K562 (cell line): ENCODE measurements around the gene KCNK1. TPM values are rescaled to one million over a fixed set of nuclear protein-coding genes. Genes with fewer than 3 reads are reported as not detected.

Experiments
- ATF7 ChIP-seq: fragments of 450-650 bp; IDR thresholded peaks from 2 replicates; pipeline ENCODE4 v1.7.1; 2014; ENCODE audit warnings: mild to moderate bottlenecking, moderate library complexity
- BRD4 ChIP-seq: fragments of 200-600 bp; sonication (generic); IDR thresholded peaks from 2 replicates; pipeline ENCODE4 v1.6.1; 2017; ENCODE audit warnings: inconsistent platforms
- CBX1 ChIP-seq: sonication (generic); IDR thresholded peaks from 2 replicates; pipeline ENCODE4 v1.6.1; 2016; ENCODE audit warnings: antibody characterized with exemption, low read depth, mild to moderate bottlenecking
- CREBBP ChIP-seq: IDR thresholded peaks from one replicate; pipeline ENCODE4 v1.6.1; 2012; ENCODE audit warnings: low read depth, mild to moderate bottlenecking, control low read depth, inconsistent platforms, low read length
- HBP1 ChIP-seq: fragments of 450-650 bp; formaldehyde crosslinking; IDR thresholded peaks from 2 replicates; pipeline ENCODE4 v1.4.0; 2022; ENCODE audit warnings: missing genetic modification characterization
- HEY1 ChIP-seq: fragments of 250-450 bp; sonication (Bioruptor Pico); IDR thresholded peaks from 2 replicates; pipeline ENCODE4 v1.5.0; 2020; ENCODE audit warnings: mild to moderate bottlenecking, moderate library complexity, borderline replicate concordance
- IRF9 ChIP-seq: fragments of 450-650 bp; IDR thresholded peaks from 2 replicates; pipeline ENCODE4 v1.6.1; 2016; ENCODE audit warnings: missing biosample characterization, missing genetic modification characterization
- KDM2B ChIP-seq: fragments of 250-450 bp; sonication (Bioruptor Pico); IDR thresholded peaks from 2 replicates; pipeline ENCODE4 v1.8.0; 2021; ENCODE audit warnings: mild to moderate bottlenecking, moderate library complexity
- MIER1 ChIP-seq: fragments of 450-650 bp; IDR thresholded peaks from 2 replicates; pipeline ENCODE4 v1.6.1; 2016; ENCODE audit warnings: antibody characterized with exemption, mild to moderate bottlenecking, low read depth
- MITF ChIP-seq: IDR thresholded peaks from 2 replicates; pipeline ENCODE4 v1.6.1; 2014; ENCODE audit warnings: antibody characterized with exemption
- NCOA1 ChIP-seq: fragments of 450-650 bp; IDR thresholded peaks from 2 replicates; pipeline ENCODE4 v1.6.1; 2016; ENCODE audit warnings: low read depth
- NR2C2 ChIP-seq, 2 experiments: fragments of 200-800 bp in 1 of 2; sonication (Bioruptor generic) in 1 of 2; sonication (generic) in 1 of 2; formaldehyde crosslinking in 1 of 2; IDR thresholded peaks; 2 replicates each; pipeline versions ENCODE4 v1.6.1 to v1.8.0; 2016 to 2022; ENCODE audit warnings: mild to moderate bottlenecking in 1 of 2, missing compliant biosample characterization in 1 of 2, missing genetic modification characterization in 1 of 2, missing genetic modification reagents in 1 of 2
- PURB ChIP-seq: sonication (generic); formaldehyde crosslinking; IDR thresholded peaks from 2 replicates; pipeline ENCODE4 v1.9.0; 2021; ENCODE audit warnings: low read depth, mild to moderate bottlenecking, missing genetic modification reagents
- SP1 ChIP-seq: sonication (generic); formaldehyde crosslinking; IDR thresholded peaks from 2 replicates; pipeline ENCODE4 v1.8.1; 2022; ENCODE audit warnings: mild to moderate bottlenecking, missing genetic modification reagents
- STAT5A ChIP-seq: IDR thresholded peaks from 2 replicates; pipeline ENCODE4 v1.6.1; 2012; ENCODE audit warnings: low read length, inconsistent platforms, borderline replicate concordance
- XRCC3 ChIP-seq: fragments of 450-650 bp; IDR thresholded peaks from 2 replicates; pipeline ENCODE4 v1.6.1; 2017; ENCODE audit warnings: mild to moderate bottlenecking, moderate library complexity
- ZFPM2 ChIP-seq: fragments of 250-450 bp; sonication (Bioruptor Pico); IDR thresholded peaks from 2 replicates; pipeline ENCODE4 v1.5.1; 2022; ENCODE audit warnings: mild to moderate bottlenecking
- ZNF197 ChIP-seq: fragments of 200-800 bp; sonication (Bioruptor generic); IDR thresholded peaks from 2 replicates; pipeline ENCODE4 v1.6.1; 2016; ENCODE audit warnings: low read depth, missing genetic modification characterization, missing compliant biosample characterization
- ZNF695 ChIP-seq: fragments of 450-650 bp; formaldehyde crosslinking; IDR thresholded peaks from 2 replicates; pipeline ENCODE4 v1.4.0; 2020; ENCODE audit warnings: mild to moderate bottlenecking, moderate library complexity
- ZNF707 ChIP-seq: fragments of 250-450 bp; sonication (Bioruptor Pico); conservative IDR thresholded peaks from 2 replicates; pipeline ENCODE4 v1.8.0; 2022; ENCODE audit warnings: inconsistent platforms, mild to moderate bottlenecking, moderate library complexity
- ZNF785 ChIP-seq: fragments of 250-450 bp; sonication (Bioruptor Pico); IDR thresholded peaks from 2 replicates; pipeline ENCODE4 v1.4.0; 2020; ENCODE audit warnings: mild to moderate bottlenecking
- polyA plus RNA-seq, 8 experiments: library from polyadenylated mRNA; depleted of rRNA in 4 of 8; stranded (reverse) in 5 of 8; unstranded in 3 of 8; fragments of >200 nt; fragmentation: Nextera tagmentation in 2 of 8; fragmentation: Illumina TruSeq in 1 of 8; extraction: Ambion mirVana in 2 of 8; extraction: Trizol in 1 of 8; gene quantifications; 2 replicates each; pipeline versions ENCODE4 v1.2.1 to v1.2.3, GENCODE V29; 2011 to 2014; ENCODE audit warnings: inconsistent platforms in 1 of 8, missing spikeins in 1 of 8
- total RNA-seq, 7 experiments: library from RNA; depleted of rRNA in 6 of 7; stranded (reverse); fragments of >200 nt in 6 of 7; fragmentation: Illumina TruSeq in 2 of 7; extraction: Trizol in 2 of 7; gene quantifications; 2 replicates each; pipeline versions ENCODE4 v1.2.1 to v1.2.3, GENCODE V29; 2011 to 2021; ENCODE audit warnings: low replicate concordance in 1 of 7
- TF ChIP-seq, protein P1 (sequence below): IDR thresholded peaks from 3 replicates; pipeline ENCODE4 v1.6.1; 2011; ENCODE audit warnings: borderline replicate concordance, mild to moderate bottlenecking; ENCODE audit not compliant: insufficient read length, insufficient read depth
- TF ChIP-seq, protein P2 (sequence below): fragments of 250-450 bp; sonication (Bioruptor Pico); IDR thresholded peaks from 2 replicates; pipeline ENCODE4 v1.4.0; 2020; ENCODE audit warnings: borderline replicate concordance

The KCNK1 gene
- total and polyA plus RNA-seq, 9 of the 15 experiments (the other 6 are each of a cell fraction or from before 2014, with no cell fraction given): 3.1 to 22.7 (median 6.0) TPM

DNA sequence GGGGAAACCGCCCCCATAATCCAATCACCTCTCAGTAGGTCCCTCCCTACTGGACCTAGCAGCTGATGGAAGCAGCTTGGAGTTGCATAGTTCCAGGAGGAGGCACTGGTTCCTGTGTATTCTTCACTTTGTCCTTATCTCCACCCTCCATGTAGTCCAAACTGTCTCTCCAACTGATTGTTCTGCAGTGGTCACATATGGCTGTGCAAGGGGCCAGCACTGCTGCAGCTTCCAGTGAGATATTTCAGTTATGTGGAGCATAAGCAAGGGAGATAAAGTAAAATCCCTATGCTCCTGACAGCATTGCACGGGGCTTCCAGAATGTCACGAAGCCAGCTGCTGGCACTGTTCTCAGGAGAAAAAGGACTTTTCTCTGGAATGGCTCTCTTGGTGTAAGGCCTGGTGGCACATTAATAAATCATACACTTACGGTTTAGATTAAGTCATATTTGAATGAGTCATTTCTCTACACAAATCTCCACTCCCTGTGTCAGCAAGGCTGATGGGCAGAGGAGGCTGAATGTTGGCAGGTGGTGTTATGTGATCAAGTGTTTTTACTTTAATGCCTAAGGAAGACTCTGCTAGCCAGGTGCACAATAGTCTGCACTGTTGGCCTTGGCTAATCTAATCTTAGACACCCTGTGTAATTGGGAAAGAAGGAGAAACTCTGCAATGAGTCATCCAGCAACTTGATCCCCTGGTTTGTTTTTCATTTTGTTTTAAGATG, 93.4 kb downstream of the KCNK1 start (continued):
- TF ChIP-seq NR2C2 (CRISPR knock-in tag; IDR thresholded peaks at IDR 0.05): no peak
- no peak for TF ChIP-seq NR2C2 (tag; IDR thresholded peaks at IDR 0.05)
- peak; percentile 59; the same call in 1 of the 2 replicates for TF ChIP-seq NCOA1
- peak; percentile 70 for TF ChIP-seq STAT5A
- no peak for TF ChIP-seq CREBBP
- no peak for TF ChIP-seq ZNF707
- TF ChIP-seq ZNF695: no peak
- no peak for TF ChIP-seq CBX1
- no peak for TF ChIP-seq HBP1 (CRISPR knock-in tag)
- TF ChIP-seq ATF7: 0 out of 2 replicates have a peak, but pooled peaks have one; percentile 45
- no peak for TF ChIP-seq PURB (CRISPR knock-in tag)
- TF ChIP-seq, protein P1, sequence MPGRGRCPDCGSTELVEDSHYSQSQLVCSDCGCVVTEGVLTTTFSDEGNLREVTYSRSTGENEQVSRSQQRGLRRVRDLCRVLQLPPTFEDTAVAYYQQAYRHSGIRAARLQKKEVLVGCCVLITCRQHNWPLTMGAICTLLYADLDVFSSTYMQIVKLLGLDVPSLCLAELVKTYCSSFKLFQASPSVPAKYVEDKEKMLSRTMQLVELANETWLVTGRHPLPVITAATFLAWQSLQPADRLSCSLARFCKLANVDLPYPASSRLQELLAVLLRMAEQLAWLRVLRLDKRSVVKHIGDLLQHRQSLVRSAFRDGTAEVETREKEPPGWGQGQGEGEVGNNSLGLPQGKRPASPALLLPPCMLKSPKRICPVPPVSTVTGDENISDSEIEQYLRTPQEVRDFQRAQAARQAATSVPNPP: no peak
- TF ChIP-seq BRD4: no peak
- no peak for TF ChIP-seq KDM2B
- TF ChIP-seq, protein P2, sequence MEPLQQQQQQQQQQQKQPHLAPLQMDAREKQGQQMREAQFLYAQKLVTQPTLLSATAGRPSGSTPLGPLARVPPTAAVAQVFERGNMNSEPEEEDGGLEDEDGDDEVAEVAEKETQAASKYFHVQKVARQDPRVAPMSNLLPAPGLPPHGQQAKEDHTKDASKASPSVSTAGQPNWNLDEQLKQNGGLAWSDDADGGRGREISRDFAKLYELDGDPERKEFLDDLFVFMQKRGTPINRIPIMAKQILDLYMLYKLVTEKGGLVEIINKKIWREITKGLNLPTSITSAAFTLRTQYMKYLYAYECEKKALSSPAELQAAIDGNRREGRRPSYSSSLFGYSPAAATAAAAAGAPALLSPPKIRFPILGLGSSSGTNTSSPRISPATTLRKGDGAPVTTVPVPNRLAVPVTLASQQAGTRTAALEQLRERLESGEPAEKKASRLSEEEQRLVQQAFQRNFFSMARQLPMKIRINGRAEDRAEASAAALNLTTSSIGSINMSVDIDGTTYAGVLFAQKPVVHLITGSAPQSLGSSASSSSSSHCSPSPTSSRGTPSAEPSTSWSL (CRISPR knock-in tag): no peak
- TF ChIP-seq HEY1 (CRISPR knock-in tag): no peak
- no peak for TF ChIP-seq IRF9 (tag)
- TF ChIP-seq SP1: peak; percentile 47; the same call in 1 of the 2 replicates
- TF ChIP-seq XRCC3: no peak
- TF ChIP-seq MITF: no peak
- TF ChIP-seq ZNF785 (CRISPR knock-in tag): no peak
- TF ChIP-seq ZNF197: 0 out of 2 replicates have a peak, but pooled peaks have one; percentile 48
- TF ChIP-seq MIER1: no peak
- TF ChIP-seq ZFPM2: no peak
